Testis (tissue), 2 donors: ENCODE data around the gene KDM2A.

Experiments used
- POLR2A ChIP-seq: fragments of 450-650 bp; IDR thresholded peaks from one replicate; pipeline ENCODE4 v1.6.1; 2017; ENCODE audit warnings: antibody characterized with exemption, mild to moderate bottlenecking, moderate library complexity
- TF ChIP-seq, protein P1 (sequence below), 3 experiments: fragments of 450-650 bp in 2 of 3; fragments of 200-600 bp in 1 of 3; sonication (generic) in 1 of 3; IDR thresholded peaks; one replicate each; pipeline ENCODE4 v1.5.1; 2016 to 2019; ENCODE audit warnings: antibody characterized with exemption in 3 of 3, mild to moderate bottlenecking in 2 of 3, moderate library complexity in 1 of 3

DNA sequence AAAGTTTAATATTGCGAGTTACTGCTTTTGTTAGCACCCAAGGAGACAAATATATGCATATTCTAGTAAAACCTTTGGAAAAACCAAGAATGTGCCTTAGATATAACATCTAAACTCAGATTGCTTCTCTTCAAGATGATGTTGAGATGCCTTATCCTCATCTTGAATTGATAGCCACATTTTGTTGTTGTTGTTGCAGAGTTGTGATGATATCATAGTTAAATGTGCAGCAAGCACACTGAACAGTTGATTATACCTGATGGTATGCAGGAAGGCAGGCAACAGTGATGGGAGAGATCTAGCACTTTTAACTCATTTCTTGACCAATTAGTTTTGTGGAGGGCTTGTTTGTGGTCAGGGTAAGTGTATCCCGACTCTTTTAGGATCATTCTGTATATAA lies 48.0 kb downstream of the KDM2A start:
- TF ChIP-seq, protein P1, sequence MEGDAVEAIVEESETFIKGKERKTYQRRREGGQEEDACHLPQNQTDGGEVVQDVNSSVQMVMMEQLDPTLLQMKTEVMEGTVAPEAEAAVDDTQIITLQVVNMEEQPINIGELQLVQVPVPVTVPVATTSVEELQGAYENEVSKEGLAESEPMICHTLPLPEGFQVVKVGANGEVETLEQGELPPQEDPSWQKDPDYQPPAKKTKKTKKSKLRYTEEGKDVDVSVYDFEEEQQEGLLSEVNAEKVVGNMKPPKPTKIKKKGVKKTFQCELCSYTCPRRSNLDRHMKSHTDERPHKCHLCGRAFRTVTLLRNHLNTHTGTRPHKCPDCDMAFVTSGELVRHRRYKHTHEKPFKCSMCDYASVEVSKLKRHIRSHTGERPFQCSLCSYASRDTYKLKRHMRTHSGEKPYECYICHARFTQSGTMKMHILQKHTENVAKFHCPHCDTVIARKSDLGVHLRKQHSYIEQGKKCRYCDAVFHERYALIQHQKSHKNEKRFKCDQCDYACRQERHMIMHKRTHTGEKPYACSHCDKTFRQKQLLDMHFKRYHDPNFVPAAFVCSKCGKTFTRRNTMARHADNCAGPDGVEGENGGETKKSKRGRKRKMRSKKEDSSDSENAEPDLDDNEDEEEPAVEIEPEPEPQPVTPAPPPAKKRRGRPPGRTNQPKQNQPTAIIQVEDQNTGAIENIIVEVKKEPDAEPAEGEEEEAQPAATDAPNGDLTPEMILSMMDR (IDR thresholded peaks at IDR 0.05): no peak
- TF ChIP-seq POLR2A: no peak
